Epithelial cell of esophagus (primary cell): ENCODE measurements around the gene HMSD.

Experiments
- DNase-seq: peaks from one replicate; pipeline ENCODE4 v3.0.0; 2010; ENCODE audit warnings: low read depth
- H3K4me3 ChIP-seq: 2 replicates; pipeline ENCODE4 v1.5.1; 2011; ENCODE audit warnings: mild to moderate bottlenecking, low read length, control low read depth
- CTCF ChIP-seq: IDR thresholded peaks from 2 replicates; pipeline ENCODE4 v1.5.1; 2011; ENCODE audit warnings: low read depth, mild to moderate bottlenecking, low read length, control low read depth, inconsistent platforms; ENCODE audit not compliant: insufficient read depth; ENCODE audit errors: missing control alignments

The HMSD gene

GRCh38 chr18:63965716-63966330 is 16.7 kb downstream of the HMSD start:
- no peak for TF ChIP-seq CTCF
- DNase-seq = peak; percentile 34
- H3K4me3 ChIP-seq = no peak overlapping the region

- H3K4me3 ChIP-seq = peak within 1 kb of the TSS; percentile 79
- DNase-seq = peak; percentile 98
- TF ChIP-seq CTCF = no peak
Measured at GRCh38 chr18:63969942-63970808, 21.1 kb downstream of the HMSD start, which contains the start of gene SERPINB8. Gene SERPINB8 (plus strand): TSS chr18:63970081. CDS start chr18:63978309, 8,228 bp downstream.

GRCh38 chr18:63970809-63971205 is 21.7 kb downstream of the HMSD start:
- TF ChIP-seq CTCF = no peak
- H3K4me3 ChIP-seq = peak overlapping the region; percentile 79
- peak; percentile 73 for DNase-seq

GRCh38 chr18:63971320-63972001 is 22.4 kb downstream of the HMSD start:
- H3K4me3 ChIP-seq = peak overlapping the region; percentile 79
- peak; percentile 48 for DNase-seq
- no peak for TF ChIP-seq CTCF

- no peak overlapping the region for H3K4me3 ChIP-seq
- no peak for TF ChIP-seq CTCF
- peak; percentile 47 for DNase-seq
Measured at GRCh38 chr18:63972002-63972376, 22.9 kb downstream of the HMSD start.

GRCh38 chr18:63974991-63975390 is 25.9 kb downstream of the HMSD start:
- peak; percentile 57 for DNase-seq
- peak; percentile 51 for TF ChIP-seq CTCF
- no peak overlapping the region for H3K4me3 ChIP-seq
